ELF-1 (cell line): ENCODE results near the gene PSME4.
"Not testable (repeated sequence)": the region's sequence is repeated elsewhere in the genome, so short reads cannot be mapped to it uniquely, and the experiment has no call there.

Source experiments
- DNase-seq: peaks from one replicate; pipeline ENCODE4 v3.0.0-alpha.2; 2016; ENCODE audit warnings: low read depth, low spot score

PSME4 gene

DNA sequence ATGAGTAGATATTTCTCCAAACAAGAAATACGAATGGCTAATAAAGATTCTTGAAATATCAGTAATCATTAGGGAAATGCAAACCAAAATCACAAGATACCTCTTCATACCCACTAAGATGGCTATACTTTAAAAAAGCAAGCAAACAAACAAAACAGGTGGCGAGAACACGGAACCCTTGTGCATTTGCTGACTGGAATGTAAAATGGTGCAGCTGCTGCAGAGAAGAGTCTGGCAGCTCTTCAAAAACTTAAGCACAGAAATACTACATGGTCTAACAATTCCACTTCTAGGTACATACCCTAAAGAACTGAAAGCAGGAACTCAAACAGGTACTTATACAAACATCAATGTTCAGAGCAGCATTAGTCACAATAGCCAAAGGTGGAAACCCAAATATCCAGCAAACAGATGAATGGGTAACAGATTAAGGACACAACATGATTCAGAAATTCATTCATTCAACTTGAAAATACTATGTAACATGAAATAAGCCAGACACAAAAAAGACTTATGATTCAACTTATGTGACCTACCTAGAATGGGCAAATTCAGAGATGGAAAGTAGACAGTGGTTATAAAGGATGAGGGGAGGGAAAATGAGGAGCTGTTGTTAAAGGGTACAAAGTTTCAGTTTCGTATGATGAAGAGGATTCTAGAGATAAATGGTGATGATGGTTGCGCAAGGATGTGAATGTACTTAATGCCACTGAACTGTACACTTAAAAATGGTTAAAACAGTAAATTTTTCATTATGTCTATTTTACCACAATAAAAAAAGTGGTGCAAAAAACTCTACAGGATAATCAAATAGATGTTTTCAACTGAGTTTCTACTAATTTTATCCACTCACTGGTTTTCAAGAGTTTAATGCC is 84.2 kb downstream of the PSME4 start:
- no peak for DNase-seq

DNA sequence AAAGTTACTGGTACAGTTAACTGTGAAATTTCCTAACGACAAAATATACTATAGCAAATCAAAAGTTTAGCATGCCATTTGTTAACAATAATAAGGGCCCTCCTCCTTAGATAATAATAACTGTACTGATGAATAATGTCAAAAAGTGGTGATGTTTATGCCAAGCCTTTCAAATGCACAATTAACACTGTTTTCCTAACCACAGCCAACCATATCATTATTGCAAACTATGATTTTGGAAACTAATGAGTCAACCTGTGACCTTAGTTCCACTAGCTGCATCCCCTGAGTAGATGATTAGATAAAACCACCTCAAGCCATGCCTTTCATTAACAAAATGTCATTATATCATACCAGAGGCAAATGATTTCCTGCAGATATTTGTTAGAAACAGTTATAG is 85.9 kb downstream of the PSME4 start:
- DNase-seq: no peak

GRCh38 chr2:53881986-53882385 is 88.8 kb downstream of the PSME4 start:
- no peak for DNase-seq

GRCh38 chr2:53881360-53881759 is 89.4 kb downstream of the PSME4 start:
- DNase-seq: no peak

GRCh38 chr2:53880756-53881155 is 90.0 kb downstream of the PSME4 start:
- no peak for DNase-seq

GRCh38 chr2:53877556-53877955 is 93.2 kb downstream of the PSME4 start:
- DNase-seq: no peak

DNA sequence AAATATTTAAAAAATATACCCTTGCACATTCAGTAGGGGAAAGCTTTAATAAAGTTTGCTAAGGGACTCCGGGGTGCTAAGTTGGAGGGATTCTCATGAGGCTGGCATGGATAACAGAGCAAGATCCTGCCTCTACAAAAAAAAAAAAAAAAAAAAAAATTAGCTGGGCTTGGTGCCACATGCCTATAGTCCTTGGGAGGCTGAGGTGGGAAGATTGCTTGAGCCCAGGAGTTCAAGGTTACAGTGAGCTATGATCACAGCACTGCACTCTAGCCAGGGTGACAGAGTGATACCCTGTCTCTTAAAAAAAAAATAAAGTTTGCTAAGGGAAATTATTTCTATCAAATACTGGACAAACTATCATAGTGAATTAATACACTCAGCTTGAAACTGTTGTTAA is 93.7 kb downstream of the PSME4 start:
- no peak for DNase-seq

DNA sequence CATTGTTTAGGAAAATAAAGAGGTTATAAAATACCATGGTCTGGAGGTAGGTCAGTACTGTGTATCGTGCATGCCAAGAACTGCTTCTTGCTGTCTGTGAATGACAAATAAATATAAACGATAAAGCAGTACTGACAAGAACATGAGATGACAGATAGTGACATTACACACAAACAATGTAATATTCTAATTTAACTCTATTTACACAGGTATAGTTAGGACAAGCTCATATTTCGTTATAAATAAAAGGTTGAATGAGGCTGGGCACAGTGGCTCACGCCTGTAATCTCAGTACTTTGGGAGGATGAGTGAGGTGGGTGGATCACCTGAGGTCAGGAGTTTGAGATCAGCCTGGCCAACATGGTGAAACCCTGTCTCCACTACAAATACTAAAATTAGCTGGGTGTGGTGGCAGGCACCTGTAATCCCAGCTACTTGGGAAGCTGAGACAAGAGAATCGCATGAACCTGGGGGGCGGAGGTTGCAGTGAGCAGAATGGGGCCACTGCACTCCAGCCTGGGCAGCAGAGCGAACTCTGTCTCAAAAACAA is 96.3 kb downstream of the PSME4 start:
- no peak for DNase-seq

- no peak for DNase-seq
Measured at GRCh38 chr2:53867773-53868172, 103.0 kb downstream of the PSME4 start.

DNA sequence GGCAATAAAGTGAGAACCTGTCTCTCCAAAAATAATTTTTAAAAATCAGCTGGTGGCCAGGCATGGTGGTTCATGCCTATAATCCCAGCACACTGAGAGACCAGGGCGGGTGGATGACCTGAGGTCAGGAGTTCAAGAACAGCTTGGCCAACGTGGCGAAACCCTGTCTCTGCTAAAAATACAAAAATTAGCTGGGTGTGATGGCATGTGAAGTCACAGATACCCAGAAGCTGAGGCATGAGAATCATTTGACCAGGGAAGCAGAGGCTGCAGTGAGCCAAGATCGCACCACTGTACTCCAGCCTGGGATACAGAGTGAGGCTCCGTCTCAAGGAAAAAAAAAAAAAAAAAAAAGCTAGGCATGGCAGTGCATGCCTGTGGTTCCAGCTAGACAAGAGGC is 103.6 kb downstream of the PSME4 start:
- DNase-seq: no peak

- DNase-seq: no peak
Measured at GRCh38 chr2:53865962-53866361, 104.8 kb downstream of the PSME4 start.

DNA sequence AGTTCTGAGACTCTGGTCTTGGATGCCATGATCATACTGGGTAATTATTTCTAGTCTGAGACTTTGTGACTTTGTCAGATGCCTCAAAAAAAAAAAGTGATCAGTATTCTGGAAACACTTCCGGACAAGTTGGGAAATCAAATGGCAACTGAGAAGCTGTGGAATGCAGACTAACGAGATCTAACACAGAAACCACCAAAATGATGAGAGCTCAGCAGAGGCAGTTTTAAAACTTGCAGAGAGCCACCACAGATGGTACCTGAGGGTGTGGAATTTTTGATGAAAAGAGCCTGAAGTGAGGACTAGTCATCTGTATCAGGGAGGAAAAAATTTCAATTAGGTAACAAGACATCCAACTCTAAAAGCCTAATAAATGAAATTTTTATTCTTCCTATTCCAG is 105.5 kb downstream of the PSME4 start:
- DNase-seq: no peak

- no peak for DNase-seq
Measured at GRCh38 chr2:53863538-53864227, 107.1 kb downstream of the PSME4 start.

GRCh38 chr2:53861824-53862223 is 109.0 kb downstream of the PSME4 start:
- DNase-seq: no peak

GRCh38 chr2:53859206-53860181 is 111.3 kb downstream of the PSME4 start, which contains the start of gene GPR75:
TSS of gene GPR75 (minus strand) at chr2:53859967. CDS start at chr2:53854756, 5,211 bp downstream.
- DNase-seq: no peak

DNA sequence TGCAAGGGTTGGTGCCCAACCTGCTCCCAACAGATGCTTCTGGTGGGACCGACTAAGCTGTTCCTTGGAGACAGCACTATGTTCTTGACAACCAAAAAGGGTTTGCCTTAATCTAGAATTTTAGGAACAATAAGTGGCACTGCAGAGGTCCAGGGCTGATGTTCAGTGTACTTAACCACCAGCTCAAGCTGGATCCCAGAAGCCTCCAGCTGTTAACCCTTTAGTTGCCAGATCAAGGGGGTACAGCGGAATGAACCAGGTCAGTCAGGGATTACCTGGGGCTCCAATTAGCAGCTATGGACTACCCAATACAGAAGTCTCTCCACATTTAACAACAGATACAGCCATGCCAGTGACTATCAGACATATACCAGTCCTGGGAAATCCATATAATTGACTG is 114.5 kb downstream of the PSME4 start:
- DNase-seq: no peak

DNA sequence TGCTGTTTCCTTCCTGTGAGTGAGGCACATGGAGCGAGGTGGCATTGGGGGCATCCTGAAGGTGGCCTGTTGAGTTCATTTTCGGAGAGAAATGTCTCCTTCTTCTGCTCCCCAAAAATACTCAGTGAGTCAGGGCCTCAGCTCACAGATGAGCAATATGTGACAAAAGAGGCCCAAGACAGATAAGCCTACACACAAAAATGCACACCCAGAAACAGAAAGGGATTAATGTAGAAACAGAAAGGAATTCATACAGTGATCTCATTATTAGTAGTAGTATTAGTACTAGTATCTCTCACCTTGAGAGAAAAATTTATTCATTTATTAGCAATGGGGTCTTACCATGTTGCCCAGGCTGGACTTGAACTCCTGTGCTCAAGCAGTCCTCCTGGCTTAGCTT is 116.1 kb downstream of the PSME4 start:
- no peak for DNase-seq

DNA sequence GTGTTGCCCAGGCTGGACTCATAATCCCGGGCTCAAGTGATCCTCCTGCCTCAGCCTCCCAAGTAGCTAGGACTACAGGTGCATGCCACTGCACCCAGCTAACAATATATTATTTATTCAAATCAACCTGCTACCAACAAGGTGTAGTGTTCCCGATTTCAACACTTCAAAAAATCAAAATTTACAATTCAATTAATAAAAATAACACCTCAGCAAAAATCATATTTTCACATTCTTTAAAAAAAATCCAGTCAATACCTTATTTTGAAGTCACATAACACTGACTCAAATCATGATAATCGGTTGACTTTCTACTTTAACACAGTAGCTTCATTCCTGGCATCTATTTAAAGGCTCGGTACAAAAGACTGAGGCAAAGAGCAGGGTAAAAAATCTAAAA is 118.3 kb downstream of the PSME4 start:
- no peak for DNase-seq

- not testable (repeated sequence) for DNase-seq
Measured at GRCh38 chr2:53851052-53851757, 119.6 kb downstream of the PSME4 start.

DNA sequence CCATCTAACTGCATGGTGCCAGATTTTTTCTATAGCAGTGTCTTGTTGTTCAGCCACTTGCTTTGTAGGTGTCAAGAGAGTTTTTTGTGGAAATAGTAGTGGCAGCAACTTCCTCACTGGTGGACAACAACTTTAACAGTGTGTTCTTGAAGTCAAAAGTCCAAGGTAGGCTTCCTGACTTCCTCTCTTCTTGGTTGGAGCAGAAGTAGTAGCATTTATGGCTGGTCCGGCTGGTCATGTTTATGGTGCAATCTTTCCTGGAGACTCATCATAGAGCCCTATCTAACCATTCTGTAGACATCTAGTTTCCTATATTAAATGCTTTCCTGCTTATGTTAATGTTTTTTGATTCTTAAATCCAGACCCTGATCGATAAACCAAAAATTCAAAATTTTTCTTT is 122.7 kb downstream of the PSME4 start:
- no peak for DNase-seq

DNA sequence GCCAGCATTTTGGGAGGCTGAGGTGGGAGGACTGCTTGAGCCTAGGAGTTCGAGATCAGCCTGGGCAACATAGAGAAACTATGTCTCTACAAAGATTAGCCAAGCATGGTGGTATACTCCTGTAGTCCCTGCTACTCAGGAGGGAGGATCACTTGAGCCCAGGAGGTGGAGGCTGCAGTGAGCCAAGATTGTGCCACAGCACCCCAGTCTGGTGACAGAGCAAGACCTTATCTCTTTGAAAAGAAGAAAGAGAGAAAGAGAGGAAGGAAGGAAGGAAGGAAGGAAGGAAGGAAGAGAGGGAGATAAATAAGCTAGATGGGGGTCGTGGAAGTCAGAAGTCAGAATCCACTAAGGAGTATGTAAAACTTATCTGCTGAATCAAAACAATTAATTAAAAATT is 127.2 kb downstream of the PSME4 start:
- no peak for DNase-seq
